ENCODE measurements around the gene IL18BP.

Gene IL18BP

GRCh38 chr11:72007587-72007986, 8.9 kb downstream of the IL18BP start:
- H3K4me2 ChIP-seq (ENCODE audit: low read length) = no peak overlapping the region
- no peak overlapping the region for H3K27ac ChIP-seq (ENCODE audit: low read depth, low read length)
- no peaks in the 10 kb centered on the region for H3K9me2 ChIP-seq (replicated peaks; ENCODE audit: control insufficient read depth, low read length)
- H3K27me3 ChIP-seq (ENCODE audit: control insufficient read depth, low read length) = no peaks in the 10 kb centered on the region
- TF ChIP-seq CTCF (IDR thresholded peaks at IDR 0.05; ENCODE audit: low read depth, low read length, poor library complexity, severe bottlenecking) = no peak
- no peaks in the 10 kb centered on the region for H3F3A ChIP-seq (ENCODE audit: control insufficient read depth, insufficient read depth)
- no peak overlapping the region for H3K4me3 ChIP-seq (ENCODE audit: low read length)
- no peaks in the 10 kb centered on the region; the same call in 1 of the 2 replicates for H4K20me1 ChIP-seq (ENCODE audit: control insufficient read depth, insufficient read depth, low read depth, low read length)
- no peaks in the 10 kb centered on the region for H3K79me2 ChIP-seq (ENCODE audit: control insufficient read depth, low read length)
- peaks cover 95% of the 10 kb centered on the region for H3K36me3 ChIP-seq (ENCODE audit: control insufficient read depth, low read length)
- H3K4me1 ChIP-seq (ENCODE audit: control insufficient read depth, low read length) = no peaks in the 10 kb centered on the region
- no peaks in the 10 kb centered on the region for H3K9me3 ChIP-seq (ENCODE audit: control insufficient read depth, insufficient read depth, low read length)

GRCh38 chr11:72008728-72009127, 10.0 kb downstream of the IL18BP start:
- no peaks in the 10 kb centered on the region; the same call in 1 of the 2 replicates for H4K20me1 ChIP-seq (ENCODE audit: control insufficient read depth, insufficient read depth, low read depth, low read length)
- no peak overlapping the region for H3K27ac ChIP-seq (ENCODE audit: low read depth, low read length)

GRCh38 chr11:72009156-72009555, 10.4 kb downstream of the IL18BP start:
- Histone ChIP-seq H3F3A (ENCODE audit: control insufficient read depth, insufficient read depth) (no peaks in the 10 kb centered on the region), H3K4me2 (ENCODE audit: low read length) (no peak overlapping the region), H3K27me3 (ENCODE audit: control insufficient read depth, low read length) (no peaks in the 10 kb centered on the region), H3K4me3 (ENCODE audit: low read length) (no peak overlapping the region), H3K79me2 (ENCODE audit: control insufficient read depth, low read length) (no peaks in the 10 kb centered on the region), H3K36me3 (ENCODE audit: control insufficient read depth, low read length) (peaks cover 95% of the 10 kb centered on the region), H3K9me2 (replicated peaks; ENCODE audit: control insufficient read depth, low read length) (no peaks in the 10 kb centered on the region), H4K20me1 (ENCODE audit: control insufficient read depth, insufficient read depth, low read depth, low read length) (no peaks in the 10 kb centered on the region; the same call in 1 of the 2 replicates), H3K4me1 (ENCODE audit: control insufficient read depth, low read length) (no peaks in the 10 kb centered on the region), H3K27ac (ENCODE audit: low read depth, low read length) (no peak overlapping the region), H3K9me3 (ENCODE audit: control insufficient read depth, insufficient read depth, low read length) (no peaks in the 10 kb centered on the region)
- TF ChIP-seq EZH2phosphoT487 (IDR thresholded peaks at IDR 0.05; ENCODE audit: borderline replicate concordance, low read length) (no peak), CTCF (IDR thresholded peaks at IDR 0.05; ENCODE audit: low read depth, low read length, poor library complexity, severe bottlenecking) (no peak)

More at GRCh38 chr11:72008728-72009127, 10.0 kb downstream of the IL18BP start:
- H3K79me2 ChIP-seq (ENCODE audit: control insufficient read depth, low read length) = no peaks in the 10 kb centered on the region
- H3K4me2 ChIP-seq (ENCODE audit: low read length) = no peak overlapping the region
- no peaks in the 10 kb centered on the region for H3K4me1 ChIP-seq (ENCODE audit: control insufficient read depth, low read length)
- H3K9me2 ChIP-seq (replicated peaks; ENCODE audit: control insufficient read depth, low read length) = no peaks in the 10 kb centered on the region
- H3K4me3 ChIP-seq (ENCODE audit: low read length) = no peak overlapping the region
- H3F3A ChIP-seq (ENCODE audit: control insufficient read depth, insufficient read depth) = no peaks in the 10 kb centered on the region
- no peaks in the 10 kb centered on the region for H3K27me3 ChIP-seq (ENCODE audit: control insufficient read depth, low read length)
- TF ChIP-seq CTCF (IDR thresholded peaks at IDR 0.05; ENCODE audit: low read depth, low read length, poor library complexity, severe bottlenecking) = no peak
- no peak for TF ChIP-seq EZH2phosphoT487 (IDR thresholded peaks at IDR 0.05; ENCODE audit: borderline replicate concordance, low read length)
- no peaks in the 10 kb centered on the region for H3K9me3 ChIP-seq (ENCODE audit: control insufficient read depth, insufficient read depth, low read length)
- peaks cover 95% of the 10 kb centered on the region for H3K36me3 ChIP-seq (ENCODE audit: control insufficient read depth, low read length)

Data from DOHH2 (cell line).